Measurements from ENCODE around the gene PDCD1. TPM values are rescaled to one million over a fixed set of nuclear protein-coding genes. Genes with fewer than 3 reads are reported as not detected.
"Not testable (repeated sequence)": the region's sequence is repeated elsewhere in the genome, so short reads cannot be mapped to it uniquely, and the experiment has no call there.

Gene PDCD1
- total and polyA plus RNA-seq, 2 donors (not counting 1 experiment from before 2014, with no cell fraction given): 0.28 to 1.3 TPM

DNA sequence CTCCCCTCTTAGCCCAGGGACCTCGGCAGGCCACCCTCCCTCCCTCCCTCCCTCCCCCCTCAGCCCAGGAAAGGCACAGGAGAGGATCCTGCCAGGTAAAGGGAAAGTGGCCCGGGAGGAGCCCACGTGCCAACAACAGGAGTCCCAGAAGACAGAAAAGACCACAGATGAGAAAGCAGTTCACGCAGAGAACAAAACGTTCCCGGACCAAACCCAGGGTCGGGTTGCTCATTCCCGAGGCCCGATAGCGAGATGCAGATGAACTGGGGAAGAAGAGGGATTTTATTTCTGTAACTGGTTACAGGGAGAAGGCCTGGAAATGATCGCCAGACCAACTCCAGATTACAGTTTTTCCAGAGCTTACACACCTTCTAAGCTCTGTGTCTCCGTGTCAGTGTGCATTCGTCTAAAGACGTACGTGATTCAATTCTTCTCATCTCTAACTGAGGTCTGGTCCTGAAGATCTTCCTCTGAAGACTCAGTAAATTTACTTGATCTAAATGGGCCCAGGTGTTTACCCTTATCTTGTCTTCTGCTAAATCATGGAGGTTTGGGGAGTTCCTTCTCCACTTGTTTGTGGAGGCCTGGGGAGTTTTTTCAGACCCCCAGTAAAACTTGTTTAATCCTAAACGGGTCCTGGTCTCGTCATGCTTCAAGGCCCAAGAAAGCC, 50.5 kb downstream of the PDCD1 start:
- Histone ChIP-seq H2AFZ (ENCODE audit: insufficient read depth, low read depth, low read length, poor library complexity, severe bottlenecking) (no peak overlapping the region), H3K4me3 (ENCODE audit: control extremely low read depth in 1 of 5, extremely low read depth in 1 of 5, insufficient read depth in 1 of 5, low read depth in 2 of 5, low read length in 4 of 5) (no peak overlapping the region), H4K20me1 (ENCODE audit: control insufficient read depth, insufficient read depth, low read length, poor library complexity, severe bottlenecking) (no peaks in the 10 kb centered on the region), H3K4me2 (replicated peaks; ENCODE audit: low read depth, low read length, poor library complexity, severe bottlenecking) (no peak overlapping the region), H3K9me3 (ENCODE audit: control extremely low read depth in 1 of 3, control insufficient read depth in 2 of 3, insufficient read depth in 1 of 3, low read length in 2 of 3) (no peaks in the 10 kb centered on the region), H3K36me3 (replicated peaks in 1 of 2; ENCODE audit: control extremely low read depth in 1 of 2, control insufficient read depth in 1 of 2, extremely low read depth in 1 of 2, insufficient read depth in 2 of 2, low read length in 1 of 2) (no peaks in the 10 kb centered on the region), H3K79me2 (ENCODE audit: control insufficient read depth, insufficient read depth, low read length) (no peaks in the 10 kb centered on the region), H3K27ac (ENCODE audit: low read length in 2 of 2) (no peak overlapping the region), H3K9ac (ENCODE audit: low read length) (no peak overlapping the region), H3K27me3 (replicated peaks in 1 of 4; ENCODE audit: control extremely low read depth in 1 of 4, control insufficient read depth in 3 of 4, insufficient read depth in 4 of 4, low read length in 3 of 4) (peaks cover 0 to 13% (median 10%) of the 10 kb centered on the region in 4 experiments), H3K4me1 (ENCODE audit: control insufficient read depth in 2 of 2, insufficient read depth in 2 of 2, low read length in 2 of 2) (peaks cover 12 to 16% of the 10 kb centered on the region in 2 donors)
- peaks cover 8% of the 10 kb centered on the region for H3K27me3 Mint-ChIP-seq
- intact Hi-C loops (cut with micrococcal nuclease): no loop called here
- no peak overlapping the region for H3K27ac Mint-ChIP-seq
- ChIA-PET CTCF (no interaction called here), POLR2A (no interaction called here)
- H3K9me3 Mint-ChIP-seq (ENCODE audit: insufficient read depth): no peaks in the 10 kb centered on the region
- WGBS (ENCODE audit: insufficient coverage): 89% methylated on average over 16 of the region's 17 CpGs
- no peak for DNase-seq
- no peak overlapping the region for H3K4me3 Mint-ChIP-seq
- peaks cover 17% of the 10 kb centered on the region for H3K4me1 Mint-ChIP-seq
- no peak for TF ChIP-seq EZH2 (IDR thresholded peaks at IDR 0.05; ENCODE audit: borderline replicate concordance, insufficient read depth, low read depth, low read length, poor library complexity, severe bottlenecking)
- TF ChIP-seq, protein P1, sequence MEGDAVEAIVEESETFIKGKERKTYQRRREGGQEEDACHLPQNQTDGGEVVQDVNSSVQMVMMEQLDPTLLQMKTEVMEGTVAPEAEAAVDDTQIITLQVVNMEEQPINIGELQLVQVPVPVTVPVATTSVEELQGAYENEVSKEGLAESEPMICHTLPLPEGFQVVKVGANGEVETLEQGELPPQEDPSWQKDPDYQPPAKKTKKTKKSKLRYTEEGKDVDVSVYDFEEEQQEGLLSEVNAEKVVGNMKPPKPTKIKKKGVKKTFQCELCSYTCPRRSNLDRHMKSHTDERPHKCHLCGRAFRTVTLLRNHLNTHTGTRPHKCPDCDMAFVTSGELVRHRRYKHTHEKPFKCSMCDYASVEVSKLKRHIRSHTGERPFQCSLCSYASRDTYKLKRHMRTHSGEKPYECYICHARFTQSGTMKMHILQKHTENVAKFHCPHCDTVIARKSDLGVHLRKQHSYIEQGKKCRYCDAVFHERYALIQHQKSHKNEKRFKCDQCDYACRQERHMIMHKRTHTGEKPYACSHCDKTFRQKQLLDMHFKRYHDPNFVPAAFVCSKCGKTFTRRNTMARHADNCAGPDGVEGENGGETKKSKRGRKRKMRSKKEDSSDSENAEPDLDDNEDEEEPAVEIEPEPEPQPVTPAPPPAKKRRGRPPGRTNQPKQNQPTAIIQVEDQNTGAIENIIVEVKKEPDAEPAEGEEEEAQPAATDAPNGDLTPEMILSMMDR (IDR thresholded peaks at IDR 0.05): no peak
- no peak for ATAC-seq (ENCODE audit: low read depth)

DNA sequence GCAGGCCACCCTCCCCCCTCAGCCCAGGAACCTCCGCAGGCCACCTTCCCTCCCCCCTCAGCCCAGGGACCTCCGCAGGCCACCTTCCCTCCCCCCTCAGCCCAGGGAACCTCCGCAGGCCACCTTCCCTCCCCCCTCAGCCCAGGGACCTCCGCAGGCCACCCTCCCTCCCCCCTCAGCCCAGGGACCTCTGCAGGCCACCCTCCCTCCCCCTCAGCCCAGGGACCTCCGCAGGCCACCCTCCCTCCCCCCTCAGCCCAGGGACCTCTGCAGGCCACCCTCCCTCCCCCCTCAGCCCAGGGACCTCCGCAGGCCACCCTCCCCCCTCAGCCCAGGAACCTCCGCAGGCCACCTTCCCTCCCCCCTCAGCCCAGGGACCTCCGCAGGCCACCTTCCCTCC, 52.5 kb downstream of the PDCD1 start:
- H3K27me3 ChIP-seq (replicated peaks in 1 of 4; ENCODE audit: control extremely low read depth in 1 of 4, control insufficient read depth in 3 of 4, insufficient read depth in 4 of 4, low read length in 3 of 4): peaks cover 0 to 13% (median 10%) of the 10 kb centered on the region in 4 experiments
- H3K4me3 ChIP-seq (ENCODE audit: control extremely low read depth in 1 of 5, extremely low read depth in 1 of 5, insufficient read depth in 1 of 5, low read depth in 2 of 5, low read length in 4 of 5); H3K9ac ChIP-seq (ENCODE audit: low read length); CTCF ChIA-PET; H3K36me3 ChIP-seq (replicated peaks in 1 of 2; ENCODE audit: control extremely low read depth in 1 of 2, control insufficient read depth in 1 of 2, extremely low read depth in 1 of 2, insufficient read depth in 2 of 2, low read length in 1 of 2); H3K4me2 ChIP-seq (replicated peaks; ENCODE audit: low read depth, low read length, poor library complexity, severe bottlenecking); H3K27ac Mint-ChIP-seq; DNase-seq; H3K27ac ChIP-seq (ENCODE audit: low read length in 2 of 2); H3K27me3 Mint-ChIP-seq; H2AFZ ChIP-seq (ENCODE audit: insufficient read depth, low read depth, low read length, poor library complexity, severe bottlenecking); H4K20me1 ChIP-seq (ENCODE audit: control insufficient read depth, insufficient read depth, low read length, poor library complexity, severe bottlenecking); H3K9me3 Mint-ChIP-seq (ENCODE audit: insufficient read depth); intact Hi-C loops (cut with micrococcal nuclease); H3K4me3 Mint-ChIP-seq; H3K9me3 ChIP-seq (ENCODE audit: control extremely low read depth in 1 of 3, control insufficient read depth in 2 of 3, insufficient read depth in 1 of 3, low read length in 2 of 3); POLR2A ChIA-PET; H3K79me2 ChIP-seq (ENCODE audit: control insufficient read depth, insufficient read depth, low read length); ATAC-seq (ENCODE audit: low read depth): not testable (repeated sequence)
- H3K4me1 ChIP-seq (ENCODE audit: control insufficient read depth in 2 of 2, insufficient read depth in 2 of 2, low read length in 2 of 2): peaks cover 12 to 19% of the 10 kb centered on the region in 2 donors
- no CpG with 5 or more reads among the region's 8 CpGs for WGBS (ENCODE audit: insufficient coverage)
- peaks cover 17% of the 10 kb centered on the region for H3K4me1 Mint-ChIP-seq
